HG03097 (cell line): ENCODE data around the gene FMN1.

Experiments used
- ATAC-seq: cut with Tn5 transposase; IDR thresholded peaks from one replicate; pipeline ENCODE4 v1.9.1; 2021; ENCODE audit not compliant: unreplicated experiment, low FRiP score

The FMN1 gene

DNA sequence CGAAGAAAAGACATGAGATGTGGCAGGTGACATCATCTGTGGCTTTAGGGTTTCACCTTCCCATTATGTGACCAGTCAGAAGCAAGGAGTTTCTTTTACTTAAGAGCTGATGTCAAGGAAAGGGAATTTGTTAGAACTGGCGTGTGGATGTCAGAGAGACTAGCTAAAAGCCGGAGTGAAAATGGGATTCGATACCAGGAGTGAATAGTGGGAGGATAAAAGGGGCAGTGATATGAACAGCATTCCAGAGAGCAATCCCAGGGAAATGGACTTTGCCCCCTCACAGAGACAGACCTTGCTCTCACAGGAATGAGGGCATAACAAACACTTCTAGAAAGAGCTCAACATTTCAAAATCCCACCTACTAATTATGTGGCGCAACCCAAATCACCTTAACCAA is 5.9 kb upstream of the FMN1 start:
- ATAC-seq, result no peak

DNA sequence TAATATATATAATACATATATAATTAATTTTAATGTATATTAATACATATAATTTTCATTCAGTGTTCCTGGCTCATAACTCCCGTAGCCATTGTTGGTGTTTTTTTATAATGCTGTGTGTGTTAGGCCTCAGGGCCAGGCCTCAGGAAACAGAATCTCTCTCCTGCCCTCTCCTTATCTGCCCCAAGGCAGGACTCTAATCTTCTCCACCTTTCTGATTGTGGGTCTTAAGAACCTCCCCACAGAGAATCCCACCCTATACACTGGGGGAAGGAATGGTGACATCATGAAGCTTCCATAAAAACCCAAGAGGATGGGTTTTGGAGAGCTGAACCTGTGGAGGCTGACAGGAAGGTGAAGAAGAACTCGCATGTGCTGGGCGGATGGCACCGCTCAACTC is 4.0 kb upstream of the FMN1 start:
- ATAC-seq, result no peak

DNA sequence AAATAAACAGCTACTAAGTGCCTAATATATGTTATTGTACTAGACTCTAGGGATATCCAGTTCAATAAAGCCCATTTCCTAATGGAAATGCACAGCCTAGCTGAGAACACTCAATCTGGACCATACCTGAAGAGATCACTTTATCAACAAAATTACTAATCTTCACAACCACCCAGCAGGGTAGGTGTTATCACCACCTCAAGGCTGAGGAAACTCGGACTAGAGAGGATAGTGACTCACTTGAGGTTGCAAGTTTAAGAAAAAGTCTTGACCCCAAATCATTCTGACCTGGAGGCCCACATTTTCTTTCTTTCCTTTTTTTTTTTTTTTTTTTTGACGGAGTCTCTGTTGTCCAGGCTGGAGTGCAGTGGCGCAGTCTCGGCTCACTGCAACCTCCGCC is 3.1 kb upstream of the FMN1 start:
- ATAC-seq, result no peak

DNA sequence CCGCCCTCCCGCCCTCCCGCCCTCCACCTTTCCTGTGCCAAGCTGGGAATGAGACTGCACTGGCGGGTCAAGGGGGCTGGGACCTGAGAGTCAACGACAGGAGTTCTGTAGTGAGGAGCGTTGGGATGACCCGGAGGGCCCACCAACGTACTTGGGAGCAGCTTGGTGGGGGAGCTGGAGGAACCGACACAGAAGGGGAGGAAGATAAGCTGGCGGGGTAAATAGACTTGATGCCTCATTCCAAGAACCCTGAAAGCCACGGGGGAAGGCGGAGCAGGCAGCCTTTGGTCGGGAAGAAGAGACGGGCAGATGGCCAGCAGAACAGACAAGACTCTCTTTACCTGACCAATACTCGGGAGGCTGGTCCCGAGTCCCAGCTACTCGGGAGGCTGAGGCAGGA is 277 bp downstream of the FMN1 start:
- ATAC-seq, result no peak

DNA sequence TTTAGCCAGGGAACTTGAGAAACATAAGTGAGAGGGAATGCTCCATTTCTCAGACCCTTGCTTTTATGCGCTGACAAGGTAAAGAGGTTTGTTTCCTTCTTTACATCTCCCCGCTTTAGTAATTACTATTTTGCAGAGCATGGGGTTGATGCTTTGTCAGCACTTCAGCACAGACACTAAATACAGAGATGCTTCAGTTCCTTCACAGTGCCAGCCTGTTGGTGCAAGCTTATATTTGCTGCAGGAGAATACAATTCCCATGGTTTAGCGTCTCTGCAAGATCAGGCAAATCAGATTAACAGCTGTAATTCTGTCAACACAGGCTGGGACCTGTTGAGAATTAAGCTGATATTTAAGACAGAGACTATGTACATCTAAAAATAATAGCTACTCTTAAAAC is 2.9 kb downstream of the FMN1 start:
- no peak for ATAC-seq

DNA sequence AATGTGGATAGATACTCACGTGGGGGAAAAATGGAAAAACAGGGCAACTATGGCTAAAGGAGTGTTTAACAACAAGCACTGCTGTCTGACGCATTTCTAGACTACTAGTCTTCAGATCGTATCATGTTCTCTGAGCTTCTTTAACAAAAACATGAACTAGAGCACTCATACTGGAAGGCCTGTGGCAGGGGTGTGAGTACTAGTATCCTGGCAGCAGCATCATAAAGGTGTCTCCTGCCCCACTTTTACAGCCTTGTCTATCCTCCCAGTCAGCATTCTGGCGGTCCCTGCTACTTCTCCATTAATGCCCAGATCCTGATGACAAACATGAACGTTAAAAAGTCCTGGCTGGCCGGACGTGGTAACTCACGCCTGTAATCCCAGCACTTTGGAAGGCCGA is 4.0 kb downstream of the FMN1 start:
- ATAC-seq, result no peak

DNA sequence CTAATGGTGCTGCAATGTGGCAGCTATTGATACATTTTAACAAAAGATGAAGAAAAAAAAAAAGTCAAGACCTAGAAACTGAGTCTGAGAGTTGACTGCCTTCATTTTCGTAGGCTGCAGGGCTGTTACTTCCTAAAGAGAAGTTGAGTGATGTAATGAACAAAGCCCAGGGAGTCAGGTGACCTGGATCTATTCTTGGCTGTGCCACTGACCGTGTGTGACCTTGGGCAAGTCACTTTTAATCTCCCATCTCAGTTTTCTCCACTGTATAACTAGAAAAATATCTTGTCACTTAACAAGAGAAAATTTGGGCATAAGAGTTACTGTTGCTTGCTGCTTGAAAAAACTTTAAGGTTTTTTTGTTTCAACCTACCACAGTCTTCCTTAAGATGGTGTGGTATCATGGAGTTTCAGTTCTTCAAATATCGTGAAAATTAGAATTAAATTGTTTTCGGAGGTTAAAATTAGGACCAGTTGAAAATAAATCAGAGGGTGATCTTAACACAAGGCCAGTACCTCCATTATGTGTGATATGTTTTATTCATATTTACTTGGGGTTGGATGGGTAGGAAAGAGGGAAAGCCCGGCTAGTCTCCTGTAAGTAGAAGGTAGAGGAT is 5.8 kb downstream of the FMN1 start:
- no peak for ATAC-seq

DNA sequence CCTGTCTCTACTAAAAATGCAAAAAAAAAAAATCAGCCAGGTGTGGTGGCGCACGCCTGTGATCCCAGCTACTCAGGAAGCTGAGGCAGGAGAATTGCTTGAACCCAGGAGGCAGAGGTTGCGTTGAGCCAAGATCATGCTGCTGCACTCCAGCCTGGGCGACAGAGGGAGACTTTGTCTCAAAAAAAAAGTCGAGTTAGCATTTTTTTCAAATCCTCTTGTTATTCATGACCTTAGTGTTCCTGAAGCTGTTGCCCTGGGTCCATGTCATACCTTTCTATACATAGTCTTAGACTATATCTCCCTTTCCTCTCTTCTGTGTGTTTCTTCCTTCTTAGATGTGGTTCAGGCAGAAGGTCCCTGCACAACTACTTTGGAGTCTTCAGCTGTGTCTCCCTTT is 6.4 kb downstream of the FMN1 start:
- no peak for ATAC-seq

DNA sequence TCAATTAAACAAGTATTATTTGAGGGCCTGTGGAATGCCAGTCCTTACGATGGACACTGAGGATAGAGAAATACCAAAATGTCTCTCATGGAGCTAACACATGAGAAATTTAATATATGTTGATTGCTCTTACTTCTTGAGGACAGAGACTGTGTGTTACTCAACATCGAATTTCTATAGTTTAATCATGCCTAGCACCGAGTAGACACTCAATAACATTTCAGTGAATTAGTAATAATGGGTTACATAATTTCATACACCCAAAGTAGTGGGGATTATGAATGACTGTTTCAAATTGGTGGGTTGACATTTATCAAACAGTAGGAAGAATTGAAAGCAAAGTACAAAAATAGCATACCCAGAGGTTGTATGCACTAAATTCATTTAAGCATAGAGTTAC is 11.2 kb downstream of the FMN1 start:
- ATAC-seq, result no peak

DNA sequence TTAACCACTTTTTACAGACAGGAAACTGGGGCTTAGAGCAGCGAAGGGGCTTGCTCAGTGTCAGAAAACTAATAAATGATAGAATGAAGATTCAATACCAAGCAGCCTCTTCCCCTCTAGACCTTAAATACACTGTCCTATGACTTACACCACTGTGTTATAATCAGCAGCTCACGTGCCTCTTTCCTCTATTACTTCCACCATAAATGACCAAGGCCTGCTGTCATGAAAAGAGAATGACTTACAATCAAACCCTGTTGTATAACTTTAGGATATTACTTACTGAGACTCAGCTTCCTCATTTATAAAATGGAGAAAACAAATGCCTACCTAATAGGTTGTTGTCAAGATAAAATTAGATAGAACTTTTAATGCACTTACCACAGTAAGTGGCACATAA is 11.6 kb downstream of the FMN1 start:
- no peak for ATAC-seq

DNA sequence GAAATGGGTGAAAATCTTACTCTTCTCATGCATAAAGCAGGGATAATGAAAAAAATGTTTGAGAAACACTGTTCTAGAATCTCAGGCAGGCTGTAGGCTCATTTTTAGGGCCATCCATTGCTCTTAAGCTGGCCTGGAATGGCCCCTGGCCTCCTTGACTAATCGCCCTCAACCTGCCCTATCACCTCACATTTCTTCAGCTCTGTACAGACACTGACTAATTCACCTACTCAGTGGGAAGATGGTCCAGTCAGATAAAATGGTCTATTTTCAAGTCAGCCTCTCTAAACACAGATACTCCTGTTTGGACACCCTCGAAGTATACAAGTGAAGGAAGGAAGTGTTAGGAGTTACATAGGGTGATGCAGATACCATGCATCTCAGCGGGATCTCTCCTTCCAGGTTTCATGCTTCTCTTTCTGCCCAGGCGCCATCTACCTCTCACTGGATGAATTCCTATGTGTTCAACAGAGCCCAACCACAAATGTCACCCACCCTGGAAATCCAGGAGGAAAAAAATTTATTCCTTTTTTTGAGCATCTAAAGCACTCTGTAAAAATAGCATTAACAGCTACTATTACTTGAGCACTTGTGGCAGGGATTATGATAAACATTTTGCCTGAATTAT is 12.1 kb downstream of the FMN1 start:
- ATAC-seq, result no peak

DNA sequence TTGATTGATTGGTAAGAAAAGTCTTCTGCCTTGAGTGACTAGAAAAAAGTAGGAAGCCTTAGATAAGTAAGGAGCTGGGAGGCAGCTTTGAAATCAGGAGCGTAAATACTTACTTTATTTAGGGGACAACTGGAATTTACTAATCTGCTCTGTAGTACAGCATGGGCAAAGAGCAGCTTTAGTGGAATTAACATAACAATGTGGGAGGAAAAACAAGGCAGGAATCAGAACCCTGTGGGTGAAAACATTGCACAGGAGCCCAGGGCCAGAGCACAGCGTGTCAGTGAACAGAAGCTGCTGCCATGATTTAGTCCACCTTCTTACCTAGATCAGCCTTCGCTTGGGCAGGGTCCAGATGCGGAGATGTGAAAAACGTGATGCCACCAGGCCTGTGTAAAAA is 14.6 kb downstream of the FMN1 start:
- ATAC-seq, result no peak

DNA sequence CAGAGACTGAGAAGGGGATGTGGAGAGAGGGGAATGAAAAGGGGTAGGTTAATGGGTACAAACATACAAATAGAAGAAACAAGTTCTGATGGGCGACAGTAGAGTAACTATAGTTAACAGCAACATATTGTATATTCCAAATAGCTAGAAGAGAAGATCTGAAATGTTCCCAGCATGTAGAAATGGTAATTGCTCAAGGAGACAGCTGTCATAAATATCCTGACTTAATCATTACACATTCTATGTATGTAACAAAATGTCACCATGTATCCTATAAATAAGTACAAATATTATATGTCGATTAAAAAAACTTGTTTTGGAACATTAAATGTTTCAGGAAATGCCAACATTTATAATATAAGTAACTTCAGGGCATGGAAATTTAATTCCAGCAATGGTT is 23.3 kb downstream of the FMN1 start:
- ATAC-seq, result no peak

DNA sequence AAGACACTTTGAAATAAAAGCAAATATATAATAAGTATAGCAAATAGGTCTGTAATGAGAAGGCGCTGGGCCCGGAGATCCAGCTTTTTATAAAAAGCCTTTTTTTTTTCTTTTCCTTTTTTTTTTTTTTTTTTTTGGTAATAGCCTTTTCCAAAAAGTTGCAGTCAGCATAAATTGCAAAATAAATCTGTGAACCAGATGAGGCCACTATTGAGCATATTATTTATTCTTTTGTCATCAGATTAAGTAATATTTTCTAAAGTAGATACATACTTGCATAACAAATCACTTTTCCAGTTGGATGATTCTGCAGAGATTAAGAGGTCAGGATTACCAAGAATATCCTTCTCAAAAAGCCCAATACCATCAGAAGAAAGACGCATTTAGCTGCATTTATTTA is 24.9 kb downstream of the FMN1 start:
- ATAC-seq, result no peak

DNA sequence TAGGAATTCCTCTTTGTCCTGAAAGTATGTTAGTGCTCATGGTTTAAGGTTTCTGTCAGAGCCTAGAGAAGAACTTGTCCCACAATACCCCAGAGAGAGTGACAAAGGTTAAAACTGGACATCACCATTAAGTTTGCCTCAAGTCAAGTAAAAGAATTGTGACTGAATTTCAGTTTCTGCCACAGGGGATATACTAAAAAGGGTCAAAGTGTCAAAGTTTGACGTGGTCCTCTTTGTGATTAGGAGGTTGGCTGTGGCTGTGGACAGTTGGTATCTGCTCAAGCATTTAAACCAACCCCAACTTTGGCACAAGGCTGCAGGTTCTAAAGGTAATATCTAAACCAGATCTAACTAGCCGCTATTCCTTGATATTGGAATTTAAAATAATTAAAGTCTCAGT is 26.1 kb downstream of the FMN1 start:
- no peak for ATAC-seq

DNA sequence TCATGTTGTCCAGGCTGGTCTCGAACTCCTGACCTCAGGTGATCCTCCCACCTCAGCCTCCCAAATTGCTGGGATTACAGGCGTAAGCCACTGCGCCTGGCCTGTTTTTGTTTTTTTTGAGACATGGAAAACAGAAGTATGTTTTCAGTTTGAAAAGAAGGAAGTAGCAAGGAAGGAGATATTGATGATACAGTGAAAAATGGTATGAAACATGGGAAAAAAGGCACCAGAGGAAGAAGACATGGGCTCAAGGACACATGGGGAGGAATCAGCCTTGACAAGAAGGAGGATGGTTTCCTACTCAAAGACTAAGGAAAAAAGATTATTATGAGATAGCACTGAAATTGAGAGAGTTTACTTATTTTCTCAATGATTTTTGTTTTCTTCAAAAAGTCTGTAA is 30.7 kb downstream of the FMN1 start:
- no peak for ATAC-seq

DNA sequence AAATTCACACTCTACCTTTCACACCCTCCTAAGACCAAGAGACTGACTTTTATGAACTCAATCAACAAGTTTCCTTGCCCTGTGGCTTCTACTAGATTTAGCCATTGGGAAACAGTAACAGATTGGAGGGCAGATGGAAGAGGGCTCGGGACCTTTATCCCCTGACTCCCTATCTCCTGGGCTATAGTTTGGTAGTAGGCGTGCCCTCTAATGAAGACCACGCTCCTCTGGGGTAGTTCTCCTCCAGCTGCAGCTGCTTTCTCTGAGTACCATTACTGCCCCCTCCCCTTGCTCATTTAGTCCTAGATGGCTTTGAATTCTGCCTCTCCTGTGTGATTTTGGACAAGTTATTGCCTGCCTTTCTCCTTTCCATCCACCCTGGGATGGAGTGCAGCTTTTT is 33.3 kb downstream of the FMN1 start:
- ATAC-seq, result no peak

DNA sequence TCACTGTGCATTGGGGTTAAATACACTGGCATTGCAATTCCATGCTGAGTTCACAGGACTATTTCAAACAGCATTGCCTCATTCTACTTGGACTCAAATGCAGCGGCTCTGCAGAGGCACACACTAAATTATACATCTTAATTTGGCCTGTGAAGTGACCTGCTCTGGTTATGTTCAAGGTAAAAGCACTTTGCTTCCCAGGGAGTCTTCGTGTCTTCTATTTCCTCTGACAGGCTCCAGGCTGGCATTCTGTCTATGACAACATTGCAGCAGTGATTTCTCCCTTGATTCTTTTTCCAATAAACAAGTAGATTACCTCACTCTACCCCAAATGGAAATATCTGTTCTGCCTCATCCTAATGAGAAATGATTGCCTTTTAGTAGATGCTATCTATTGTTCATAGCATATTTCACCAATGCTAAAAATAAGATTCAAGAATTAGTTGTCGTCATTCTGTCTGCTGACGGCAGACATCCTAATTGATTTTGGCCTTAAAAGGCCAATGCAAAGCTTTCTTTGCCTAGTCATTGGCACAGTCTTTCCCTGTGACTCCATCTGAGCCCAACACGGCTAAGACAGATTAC is 33.8 kb downstream of the FMN1 start:
- ATAC-seq, result no peak

DNA sequence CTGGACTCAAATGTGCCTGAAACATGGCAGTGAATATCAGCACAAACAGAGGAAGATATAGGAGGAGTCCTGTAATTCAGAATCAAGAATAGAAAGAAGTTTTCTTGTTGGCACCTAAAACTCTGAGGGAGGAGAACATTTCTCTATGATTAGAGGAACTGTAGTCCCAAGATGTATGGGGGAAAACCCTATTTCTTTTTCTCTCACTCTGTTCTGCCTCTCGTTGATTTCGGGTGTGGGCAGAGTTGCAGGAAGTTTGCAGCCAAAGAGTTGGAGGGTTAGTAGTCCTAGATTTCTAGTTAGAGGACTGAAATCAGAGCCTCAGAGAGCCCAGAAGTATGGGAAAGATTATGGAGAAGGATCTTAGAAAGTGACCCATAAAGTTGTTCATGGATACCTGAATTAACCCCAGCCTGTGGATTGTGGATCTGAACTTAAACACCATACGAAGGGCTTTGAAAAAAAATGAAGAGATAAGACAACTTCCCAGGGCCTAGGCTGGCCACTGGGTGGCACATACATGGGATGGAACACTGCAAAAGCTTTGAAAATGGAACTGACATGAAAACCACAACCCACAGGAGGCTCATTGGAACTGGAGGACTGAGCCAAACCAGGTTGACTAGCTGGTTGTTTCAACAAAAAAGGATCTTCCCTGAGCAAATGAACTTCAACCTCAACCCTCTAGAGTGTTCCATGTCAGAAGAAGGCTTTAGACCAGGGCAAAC is 34.6 kb downstream of the FMN1 start:
- no peak for ATAC-seq

DNA sequence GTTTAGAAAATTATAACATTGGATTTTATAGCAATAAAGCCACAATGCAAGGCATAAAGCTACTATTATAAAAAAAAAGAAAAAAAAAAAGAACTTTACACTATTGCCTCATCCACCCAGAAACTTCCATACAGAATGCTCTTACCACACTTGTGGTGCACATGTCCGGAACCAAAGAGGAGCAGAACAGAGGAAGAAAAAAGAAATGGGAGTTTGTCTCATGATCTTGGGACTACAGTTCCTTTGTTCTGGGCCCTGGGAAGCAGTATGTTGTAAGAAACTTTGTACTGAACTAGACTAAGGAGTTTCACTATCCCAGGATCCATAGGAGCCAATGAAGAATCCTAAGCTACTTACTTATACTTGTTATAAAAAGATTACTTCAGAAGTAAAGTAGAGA is 36.1 kb downstream of the FMN1 start:
- ATAC-seq, result no peak

DNA sequence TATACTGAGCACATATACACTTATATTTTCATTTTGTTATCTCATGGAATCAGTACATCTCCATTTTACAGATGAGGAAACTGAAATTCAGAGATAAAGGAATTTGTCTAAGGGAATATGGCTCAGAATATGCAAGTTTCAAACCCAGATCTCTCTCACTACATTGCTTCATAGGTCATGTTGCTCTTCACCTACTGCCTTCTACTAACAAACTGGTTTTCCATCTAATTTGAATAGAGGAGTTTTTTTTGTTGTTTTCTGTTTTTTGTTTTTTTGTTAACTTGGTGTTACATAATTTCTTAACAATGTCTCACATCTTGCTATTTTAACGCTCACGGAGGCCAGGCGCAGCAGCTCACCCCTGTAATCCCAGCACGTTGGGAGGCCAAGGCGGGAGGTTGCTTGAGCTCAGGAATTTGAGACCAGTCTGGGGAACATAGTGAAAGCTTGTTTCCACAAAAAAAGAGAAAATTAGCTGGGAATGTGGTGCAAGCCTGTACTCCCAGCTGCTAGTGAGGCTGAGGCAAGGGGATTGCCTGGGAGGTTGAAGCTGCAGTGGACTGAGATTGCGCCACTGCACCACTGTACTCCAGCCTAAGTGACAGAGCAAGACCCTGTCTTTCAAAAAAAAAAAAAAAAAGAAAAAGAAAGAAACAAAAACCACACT is 37.0 kb downstream of the FMN1 start:
- no peak for ATAC-seq
